Activated naive CD8-positive, alpha-beta T cell treated with anti-CD3 and anti-CD28 coated beads, Interleukin-2, amount 10 ng/mL, durations not matched to agents 7 days and 5 days (primary cell): ENCODE data around the gene IL25. TPM values are rescaled to one million over a fixed set of nuclear protein-coding genes. Genes with fewer than 3 reads are reported as not detected.

Source experiments
- ATAC-seq: fragments of 150-1000 bp; cut with Tn5 transposase; one replicate; pipeline ENCODE4 v1.10.0; 2021; ENCODE audit warnings: low read depth, moderate library complexity
- POLR2A ChIA-PET: fragments of 350-600 bp; sonication (Branson Sonifier 250); formaldehyde crosslinking; loops from one replicate; lab custom pipeline; 2021; ENCODE audit warnings: antibody characterized with exemption; lab: Charles Lee
- DNase-seq: peaks from one replicate; pipeline ENCODE4 v3.0.0; 2021
- H3K27ac Mint-ChIP-seq: one replicate; pipeline ENCODE4 v1.8.0; 2022; ENCODE audit warnings: mild to moderate bottlenecking, mixed read lengths
- H3K27me3 Mint-ChIP-seq: one replicate; pipeline ENCODE4 v1.8.0; 2022; ENCODE audit warnings: mild to moderate bottlenecking, moderate library complexity, mixed read lengths
- H3K36me3 Mint-ChIP-seq: one replicate; pipeline ENCODE4 v1.8.0; 2021; ENCODE audit warnings: mild to moderate bottlenecking, mixed read lengths
- H3K4me1 Mint-ChIP-seq: one replicate; pipeline ENCODE4 v1.8.0; 2021; ENCODE audit warnings: mixed read lengths
- H3K4me3 Mint-ChIP-seq: one replicate; pipeline ENCODE4 v1.8.0; 2022; ENCODE audit warnings: mild to moderate bottlenecking, moderate library complexity, mixed read lengths
- H3K9me3 Mint-ChIP-seq: one replicate; pipeline ENCODE4 v1.8.0; 2021; ENCODE audit warnings: mixed read lengths
- total RNA-seq, 2 experiments: library from RNA; stranded (reverse); gene quantifications; one replicate each; pipeline ENCODE4 v1.2.3, GENCODE V29; 2021

Gene IL25
- total RNA-seq, 2 experiments from 2014 or later, result 0.39 TPM; not detected in 1

GRCh38 chr14:23358042-23358441 is 14.6 kb upstream of the IL25 start:
- H3K36me3 Mint-ChIP-seq, result no peaks in the 10 kb centered on the region
- H3K9me3 Mint-ChIP-seq, result no peaks in the 10 kb centered on the region
- ATAC-seq, result no peak
- H3K4me3 Mint-ChIP-seq, result no peak overlapping the region
- POLR2A ChIA-PET, result no interaction called here
- peaks cover 26% of the 10 kb centered on the region for H3K27me3 Mint-ChIP-seq
- no peak overlapping the region for H3K27ac Mint-ChIP-seq
- peaks cover under 1% of the 10 kb centered on the region for H3K4me1 Mint-ChIP-seq
- no peak for DNase-seq

GRCh38 chr14:23358553-23359166 is 13.9 kb upstream of the IL25 start:
- no peak overlapping the region for H3K4me3 Mint-ChIP-seq
- H3K36me3 Mint-ChIP-seq, result no peaks in the 10 kb centered on the region
- DNase-seq (no peak), ATAC-seq (no peak)
- H3K27ac Mint-ChIP-seq, result no peak overlapping the region
- peaks cover 26% of the 10 kb centered on the region for H3K27me3 Mint-ChIP-seq
- no peaks in the 10 kb centered on the region for H3K4me1 Mint-ChIP-seq
- POLR2A ChIA-PET, result no interaction called here
- H3K9me3 Mint-ChIP-seq, result no peaks in the 10 kb centered on the region

- Mint-ChIP-seq H3K4me3 (no peak overlapping the region), H3K9me3 (no peaks in the 10 kb centered on the region), H3K36me3 (no peaks in the 10 kb centered on the region), H3K27ac (no peak overlapping the region), H3K27me3 (peaks cover 26% of the 10 kb centered on the region), H3K4me1 (no peaks in the 10 kb centered on the region)
- no peak for ATAC-seq
- DNase-seq, result no peak
- POLR2A ChIA-PET, result no interaction called here
Observed at GRCh38 chr14:23359167-23359626, 13.4 kb upstream of the IL25 start.

GRCh38 chr14:23359722-23360447 is 12.7 kb upstream of the IL25 start:
- DNase-seq (no peak), ATAC-seq (no peak)
- POLR2A ChIA-PET, result no interaction called here
- no peaks in the 10 kb centered on the region for H3K4me1 Mint-ChIP-seq
- H3K4me3 Mint-ChIP-seq, result no peak overlapping the region
- no peaks in the 10 kb centered on the region for H3K9me3 Mint-ChIP-seq
- H3K27ac Mint-ChIP-seq, result no peak overlapping the region
- H3K27me3 Mint-ChIP-seq, result peaks cover 26% of the 10 kb centered on the region
- no peaks in the 10 kb centered on the region for H3K36me3 Mint-ChIP-seq

GRCh38 chr14:23360496-23360895 is 12.1 kb upstream of the IL25 start:
- H3K4me3 Mint-ChIP-seq, result no peak overlapping the region
- ATAC-seq (no peak), DNase-seq (no peak)
- POLR2A ChIA-PET, result no interaction called here
- H3K27me3 Mint-ChIP-seq, result peaks cover 24% of the 10 kb centered on the region
- H3K36me3 Mint-ChIP-seq, result no peaks in the 10 kb centered on the region
- H3K27ac Mint-ChIP-seq, result no peak overlapping the region
- no peaks in the 10 kb centered on the region for H3K9me3 Mint-ChIP-seq
- H3K4me1 Mint-ChIP-seq, result no peaks in the 10 kb centered on the region

GRCh38 chr14:23361320-23361719 is 11.3 kb upstream of the IL25 start:
- H3K4me1 Mint-ChIP-seq, result no peaks in the 10 kb centered on the region
- H3K9me3 Mint-ChIP-seq, result no peaks in the 10 kb centered on the region
- POLR2A ChIA-PET, result no interaction called here
- no peak overlapping the region for H3K27ac Mint-ChIP-seq
- H3K36me3 Mint-ChIP-seq, result no peaks in the 10 kb centered on the region
- DNase-seq, result no peak
- ATAC-seq, result no peak
- H3K27me3 Mint-ChIP-seq, result peaks cover 24% of the 10 kb centered on the region
- H3K4me3 Mint-ChIP-seq, result no peak overlapping the region

GRCh38 chr14:23361763-23362162 is 10.8 kb upstream of the IL25 start:
- POLR2A ChIA-PET, result no interaction called here
- no peaks in the 10 kb centered on the region for H3K9me3 Mint-ChIP-seq
- no peak overlapping the region for H3K4me3 Mint-ChIP-seq
- H3K4me1 Mint-ChIP-seq, result no peaks in the 10 kb centered on the region
- no peak for ATAC-seq
- no peaks in the 10 kb centered on the region for H3K36me3 Mint-ChIP-seq
- DNase-seq, result no peak
- no peak overlapping the region for H3K27ac Mint-ChIP-seq
- H3K27me3 Mint-ChIP-seq, result peaks cover 29% of the 10 kb centered on the region

- Mint-ChIP-seq H3K9me3 (no peaks in the 10 kb centered on the region), H3K27ac (no peak overlapping the region), H3K4me3 (no peak overlapping the region), H3K4me1 (no peaks in the 10 kb centered on the region), H3K27me3 (peaks cover 33% of the 10 kb centered on the region), H3K36me3 (no peaks in the 10 kb centered on the region)
- ATAC-seq, result no peak
- POLR2A ChIA-PET, result no interaction called here
- DNase-seq, result no peak
Observed at GRCh38 chr14:23362200-23362599, 10.4 kb upstream of the IL25 start.

GRCh38 chr14:23364164-23365035 is 8.2 kb upstream of the IL25 start:
- no peak for DNase-seq
- peaks cover 50% of the 10 kb centered on the region for H3K27me3 Mint-ChIP-seq
- H3K36me3 Mint-ChIP-seq, result no peaks in the 10 kb centered on the region
- H3K9me3 Mint-ChIP-seq, result no peaks in the 10 kb centered on the region
- ATAC-seq, result no peak
- no peaks in the 10 kb centered on the region for H3K4me1 Mint-ChIP-seq
- no peak overlapping the region for H3K27ac Mint-ChIP-seq
- H3K4me3 Mint-ChIP-seq, result peak overlapping the region; percentile 9
- POLR2A ChIA-PET, result no interaction called here

GRCh38 chr14:23365036-23365731 is 7.4 kb upstream of the IL25 start, which contains the start of gene EFS:
Gene EFS, minus strand, starts transcription at chr14:23365172. Its CDS starts 147 bp downstream, at chr14:23365025.
- H3K27me3 Mint-ChIP-seq, result peaks cover 51% of the 10 kb centered on the region
- H3K9me3 Mint-ChIP-seq, result no peaks in the 10 kb centered on the region
- no peaks in the 10 kb centered on the region for H3K4me1 Mint-ChIP-seq
- peak within 1 kb of the TSS; percentile 9 for H3K4me3 Mint-ChIP-seq
- no peaks in the 10 kb centered on the region for H3K36me3 Mint-ChIP-seq
- POLR2A ChIA-PET, result no interaction called here
- no peak for ATAC-seq
- H3K27ac Mint-ChIP-seq, result no peak within 1 kb of the TSS
- no peak for DNase-seq

- no peaks in the 10 kb centered on the region for H3K4me1 Mint-ChIP-seq
- peaks cover 51% of the 10 kb centered on the region for H3K27me3 Mint-ChIP-seq
- DNase-seq, result no peak
- no peak overlapping the region for H3K27ac Mint-ChIP-seq
- ATAC-seq, result no peak
- no peaks in the 10 kb centered on the region for H3K36me3 Mint-ChIP-seq
- H3K9me3 Mint-ChIP-seq, result no peaks in the 10 kb centered on the region
- no peak overlapping the region for H3K4me3 Mint-ChIP-seq
- POLR2A ChIA-PET, result no interaction called here
Observed at GRCh38 chr14:23365732-23366425, 6.7 kb upstream of the IL25 start.

- Mint-ChIP-seq H3K36me3 (no peaks in the 10 kb centered on the region), H3K27ac (no peak overlapping the region), H3K4me1 (peaks cover 4% of the 10 kb centered on the region), H3K9me3 (peaks cover under 1% of the 10 kb centered on the region), H3K27me3 (peaks cover 51% of the 10 kb centered on the region), H3K4me3 (no peak overlapping the region)
- POLR2A ChIA-PET, result no interaction called here
- ATAC-seq (no peak), DNase-seq (no peak)
Observed at GRCh38 chr14:23366426-23366921, 6.1 kb upstream of the IL25 start.
